OCI-LY7 (cell line): ENCODE data around the gene ALDOB. TPM values are rescaled to one million over a fixed set of nuclear protein-coding genes. Genes with fewer than 3 reads are reported as not detected.

Source experiments
- BruUV-seq: library from RNA; stranded (reverse); fragments of 400-500 nt; replicated peaks from 2 replicates; lab custom pipeline; 2021; lab: Mats Ljungman, UMichigan
- CTCF ChIA-PET: fragments of 300-600 bp; sonication (Branson Sonifier 250); formaldehyde crosslinking; loops from one replicate; lab custom pipeline; 2022; ENCODE audit warnings: antibody characterized with exemption; ENCODE audit not compliant: unreplicated experiment; lab: Charles Lee
- POLR2A ChIA-PET: fragments of 300-600 bp; sonication (Branson Sonifier 250); formaldehyde crosslinking; loops from one replicate; lab custom pipeline; 2022; ENCODE audit warnings: antibody characterized with exemption; lab: Charles Lee
- DNase-seq: peaks from one replicate; pipeline ENCODE4 v3.0.0-alpha.2; 2015; ENCODE audit warnings: low spot score
- H2AFZ ChIP-seq: fragments of 200-600 bp; sonication (generic), shearing (Covaris generic); 2 replicates; pipeline ENCODE4 v1.6.1; 2014; ENCODE audit warnings: mild to moderate bottlenecking, antibody characterized with exemption, low read length, moderate library complexity
- H3K27ac ChIP-seq: fragments of 200-600 bp; sonication (generic); 2 replicates; pipeline ENCODE4 v1.5.1; 2014; ENCODE audit warnings: mixed run types, low read depth, mild to moderate bottlenecking, moderate library complexity, low read length, inconsistent platforms; ENCODE audit not compliant: poor library complexity, severe bottlenecking
- H3K36me3 ChIP-seq: fragments of 200-600 bp; sonication (generic); 2 replicates; pipeline ENCODE4 v1.6.1; 2014; ENCODE audit warnings: mild to moderate bottlenecking, antibody characterized with exemption, low read length, moderate library complexity, mixed read lengths; ENCODE audit not compliant: insufficient read depth
- H3K4me1 ChIP-seq: fragments of 200-600 bp; sonication (generic); 2 replicates; pipeline ENCODE4 v1.5.1; 2014; ENCODE audit warnings: mild to moderate bottlenecking, low read length; ENCODE audit not compliant: insufficient read depth, poor library complexity, severe bottlenecking
- H3K4me2 ChIP-seq: fragments of 200-600 bp; sonication (generic); 2 replicates; pipeline ENCODE4 v1.6.1; 2014; ENCODE audit warnings: mild to moderate bottlenecking, low read length
- H3K4me3 ChIP-seq: fragments of 200-600 bp; sonication (generic); 2 replicates; pipeline ENCODE4 v1.5.1; 2014; ENCODE audit warnings: mild to moderate bottlenecking, low read depth, low read length; ENCODE audit not compliant: poor library complexity, severe bottlenecking
- H3K79me2 ChIP-seq: fragments of 200-600 bp; sonication (generic); 2 replicates; pipeline ENCODE4 v1.6.1; 2016; ENCODE audit warnings: low read depth, mild to moderate bottlenecking, low read length, moderate library complexity, mixed read lengths; ENCODE audit not compliant: insufficient read depth
- H3K9me2 ChIP-seq: fragments of 200-600 bp; sonication (generic); 2 replicates; pipeline ENCODE4 v1.6.1; 2016; ENCODE audit warnings: mild to moderate bottlenecking, low read length, mixed read lengths; ENCODE audit not compliant: insufficient read depth
- H3K9me3 ChIP-seq: fragments of 200-600 bp; sonication (generic); 2 replicates; pipeline ENCODE4 v1.6.1; 2014; ENCODE audit warnings: mild to moderate bottlenecking, mixed run types, low read length, mixed read lengths
- H4K20me1 ChIP-seq: fragments of 200-600 bp; sonication (generic); 2 replicates; pipeline ENCODE4 v1.6.1; 2014; ENCODE audit warnings: mild to moderate bottlenecking, antibody characterized with exemption, low read length, moderate library complexity, mixed read lengths; ENCODE audit not compliant: insufficient read depth
- EZH2phosphoT487 ChIP-seq: fragments of 200-600 bp; sonication (generic); IDR thresholded peaks from 2 replicates; pipeline ENCODE4 v1.6.1; 2018; ENCODE audit warnings: low read depth, borderline replicate concordance, mild to moderate bottlenecking, mixed run types, antibody characterized with exemption, low read length, moderate library complexity, mixed read lengths
- intact Hi-C: fragments of 100-400 bp; cut with micrococcal nuclease; formaldehyde crosslinking; loops from one replicate; pipeline ENCODE4 v1.10.0; 2022; ENCODE audit not compliant: unreplicated experiment
- total RNA-seq, 2 experiments: library from RNA; depleted of rRNA in 1 of 2; stranded (reverse); fragments of >200 nt in 1 of 2; shearing (Covaris generic) in 1 of 2; gene quantifications; 2 replicates each; pipeline ENCODE4 v1.2.3, GENCODE V29; 2014 to 2022
- TF ChIP-seq, protein P1 (sequence below): fragments of 200-600 bp; sonication (generic); conservative IDR thresholded peaks from 2 replicates; pipeline ENCODE4 v1.5.1; 2014; ENCODE audit warnings: mild to moderate bottlenecking, antibody characterized with exemption, low read length, moderate library complexity, mixed read lengths

Gene ALDOB
- total RNA-seq, 2 experiments from 2014 or later = not detected

DNA sequence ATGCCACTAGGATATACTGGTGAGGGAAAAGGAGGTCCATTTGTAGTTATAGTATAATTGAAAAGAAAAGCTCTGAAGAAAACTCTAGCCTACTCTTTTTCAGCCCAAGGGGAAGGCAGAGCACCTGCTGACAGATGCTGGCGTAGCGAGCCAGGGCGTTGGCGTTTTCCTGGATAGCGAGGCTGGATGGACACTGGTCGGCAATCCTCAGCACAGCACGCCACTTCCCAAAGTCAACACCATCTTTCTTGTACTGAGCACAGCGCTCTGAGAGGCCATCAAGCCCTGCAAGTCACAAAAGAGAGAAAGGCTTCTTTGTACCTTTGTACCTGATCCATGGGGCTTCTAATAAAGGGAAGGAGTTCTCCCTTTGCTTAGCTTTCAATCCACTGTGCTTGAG, 8.2 kb downstream of the ALDOB start:
- no peak overlapping the region for H3K4me3 ChIP-seq
- TF ChIP-seq EZH2phosphoT487 = no peak
- TF ChIP-seq, protein P1, sequence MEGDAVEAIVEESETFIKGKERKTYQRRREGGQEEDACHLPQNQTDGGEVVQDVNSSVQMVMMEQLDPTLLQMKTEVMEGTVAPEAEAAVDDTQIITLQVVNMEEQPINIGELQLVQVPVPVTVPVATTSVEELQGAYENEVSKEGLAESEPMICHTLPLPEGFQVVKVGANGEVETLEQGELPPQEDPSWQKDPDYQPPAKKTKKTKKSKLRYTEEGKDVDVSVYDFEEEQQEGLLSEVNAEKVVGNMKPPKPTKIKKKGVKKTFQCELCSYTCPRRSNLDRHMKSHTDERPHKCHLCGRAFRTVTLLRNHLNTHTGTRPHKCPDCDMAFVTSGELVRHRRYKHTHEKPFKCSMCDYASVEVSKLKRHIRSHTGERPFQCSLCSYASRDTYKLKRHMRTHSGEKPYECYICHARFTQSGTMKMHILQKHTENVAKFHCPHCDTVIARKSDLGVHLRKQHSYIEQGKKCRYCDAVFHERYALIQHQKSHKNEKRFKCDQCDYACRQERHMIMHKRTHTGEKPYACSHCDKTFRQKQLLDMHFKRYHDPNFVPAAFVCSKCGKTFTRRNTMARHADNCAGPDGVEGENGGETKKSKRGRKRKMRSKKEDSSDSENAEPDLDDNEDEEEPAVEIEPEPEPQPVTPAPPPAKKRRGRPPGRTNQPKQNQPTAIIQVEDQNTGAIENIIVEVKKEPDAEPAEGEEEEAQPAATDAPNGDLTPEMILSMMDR = no peak
- no peak for DNase-seq
- ChIA-PET CTCF (no interaction called here), POLR2A (interaction anchor here (0.5 to 1.8 kb wide), 8 partner anchors 8 to 193 kb away, joined by 3 to 7 read pairs (median 3); partner anchors contain the start of genes ALDOB, MRPL50 and ZNF189)
- no peaks in the 10 kb centered on the region for H3K9me2 ChIP-seq
- H3K27ac ChIP-seq = peak overlapping the region; percentile 74
- intact Hi-C loops = no loop called here
- peak overlapping the region; percentile 93; the same call in 1 of the 2 replicates for H2AFZ ChIP-seq
- H4K20me1 ChIP-seq = no peaks in the 10 kb centered on the region
- H3K36me3 ChIP-seq = no peaks in the 10 kb centered on the region
- no TSS peak for BruUV-seq
- H3K4me2 ChIP-seq = peak overlapping the region; percentile 64
- H3K9me3 ChIP-seq = no peaks in the 10 kb centered on the region
- H3K4me1 ChIP-seq = peaks cover 21% of the 10 kb centered on the region
- no peaks in the 10 kb centered on the region for H3K79me2 ChIP-seq

DNA sequence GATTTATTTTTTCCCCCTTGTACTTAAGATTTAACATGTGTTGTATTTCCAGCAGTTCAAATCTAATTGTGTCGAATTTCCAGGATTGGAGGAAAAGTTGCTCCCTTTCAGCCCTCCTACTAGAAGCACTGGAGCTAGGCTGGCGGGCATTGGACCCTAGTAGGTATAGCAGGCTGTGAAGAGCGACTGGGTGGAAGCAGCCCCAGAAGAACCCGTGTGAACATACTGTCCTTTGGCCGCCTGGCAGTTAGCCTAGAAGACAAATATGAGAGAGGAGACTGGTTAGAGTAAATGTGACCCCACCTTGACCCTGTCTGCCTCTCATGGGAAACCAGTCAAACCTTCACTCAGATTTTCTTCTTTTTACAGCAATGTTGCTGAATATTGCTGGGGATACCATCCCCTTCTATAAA, 13.9 kb downstream of the ALDOB start:
- Histone ChIP-seq H3K27ac (no peak overlapping the region), H2AFZ (no peak overlapping the region), H3K36me3 (no peaks in the 10 kb centered on the region), H3K4me2 (no peak overlapping the region), H3K4me1 (no peaks in the 10 kb centered on the region), H3K9me2 (no peaks in the 10 kb centered on the region), H3K9me3 (no peaks in the 10 kb centered on the region), H3K79me2 (no peaks in the 10 kb centered on the region), H3K4me3 (no peak overlapping the region), H4K20me1 (no peaks in the 10 kb centered on the region)
- ChIA-PET CTCF (no interaction called here), POLR2A (no interaction called here)
- BruUV-seq = no TSS peak
- no peak for DNase-seq
- intact Hi-C loops = no loop called here
- TF ChIP-seq, protein P1 = no peak
- no peak for TF ChIP-seq EZH2phosphoT487

GRCh38 chr9:101419863-101420262, 15.7 kb downstream of the ALDOB start:
- no peaks in the 10 kb centered on the region for H3K4me1 ChIP-seq
- POLR2A ChIA-PET = interaction anchor here (1.5 kb wide), 1 partner anchor 13 kb away, joined by 6 read pairs; no protein-coding TSS in a partner anchor

More at GRCh38 chr9:101419863-101420262, 15.7 kb downstream of the ALDOB start:
- Histone ChIP-seq H3K9me2 (no peaks in the 10 kb centered on the region), H3K4me2 (no peak overlapping the region), H3K27ac (no peak overlapping the region), H4K20me1 (no peaks in the 10 kb centered on the region), H3K4me3 (no peak overlapping the region), H3K9me3 (no peaks in the 10 kb centered on the region), H3K79me2 (no peaks in the 10 kb centered on the region), H2AFZ (no peak overlapping the region), H3K36me3 (no peaks in the 10 kb centered on the region)
- TF ChIP-seq, protein P1 = no peak
- TF ChIP-seq EZH2phosphoT487 = no peak
- CTCF ChIA-PET = no interaction called here
- BruUV-seq = no TSS peak
- intact Hi-C loops = no loop called here
- DNase-seq = no peak
